Left ventricle myocardium inferior (tissue), 1 donor: Measurements from ENCODE around the gene CD151. TPM values are rescaled to one million over a fixed set of nuclear protein-coding genes. Genes with fewer than 3 reads are reported as not detected.

ENCODE experiments used
- DNase-seq: peaks from one replicate; pipeline ENCODE4 v3.0.0-alpha.2; 2020
- H3K27ac ChIP-seq: fragments of 200-600 bp; replicated peaks from 2 replicates; pipeline ENCODE4 v1.8.0; 2021
- H3K27me3 ChIP-seq: fragments of 200-600 bp; 2 replicates; pipeline ENCODE4 v1.8.0; 2021; ENCODE audit warnings: low read depth
- H3K36me3 ChIP-seq: fragments of 200-600 bp; 2 replicates; pipeline ENCODE4 v1.8.0; 2021
- H3K4me1 ChIP-seq: fragments of 200-600 bp; 2 replicates; pipeline ENCODE4 v1.8.0; 2021
- H3K4me3 ChIP-seq: fragments of 200-600 bp; 2 replicates; pipeline ENCODE4 v1.8.0; 2021; ENCODE audit warnings: mild to moderate bottlenecking, moderate library complexity
- H3K9me3 ChIP-seq: fragments of 200-600 bp; replicated peaks from 2 replicates; pipeline ENCODE4 v1.8.0; 2021
- intact Hi-C: fragments of 100-400 bp; cut with micrococcal nuclease; formaldehyde crosslinking; loops from one replicate; pipeline ENCODE4 v1.11.0; 2022
- total RNA-seq: library from RNA; stranded (reverse); fragmentation: NEBNext Ultra II Directional; extraction: Animal tissue kit (Norgen Biotek cat#: 25700); gene quantifications from one replicate; pipeline ENCODE4 v1.2.1, GENCODE V29; 2021
- TF ChIP-seq, protein P1 (sequence below): fragments of 200-600 bp; IDR thresholded peaks from 2 replicates; pipeline ENCODE4 v1.8.0; 2021; ENCODE audit warnings: antibody characterized with exemption, mild to moderate bottlenecking, borderline replicate concordance
- donor health status: DM: no; HTN: yes; CAD: no; lungs with severe emphysema.

The CD151 gene
- total RNA-seq, 1 donor from 2014 or later, result 408 TPM

DNA sequence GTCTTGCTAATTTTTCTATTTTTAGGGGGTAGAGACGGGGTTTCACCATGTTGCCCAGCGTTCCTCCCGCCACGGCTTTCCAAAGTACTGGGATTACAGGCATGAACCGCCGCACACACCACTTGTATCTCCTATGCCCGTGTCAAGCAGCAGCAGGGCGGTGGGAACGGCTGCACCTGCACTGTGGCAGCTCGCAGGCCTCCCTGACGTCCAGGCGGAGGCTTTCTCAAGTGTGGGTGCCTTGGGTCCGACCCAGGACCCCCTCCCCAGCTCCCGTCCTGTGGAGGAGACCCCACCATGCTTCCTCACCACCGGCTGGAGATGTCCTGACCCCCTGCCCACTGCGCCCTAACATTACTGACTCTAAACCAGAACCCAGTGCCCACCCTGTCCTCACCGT is 35.6 kb downstream of the CD151 start:
- H3K4me3 ChIP-seq, result no peak overlapping the region
- no peaks in the 10 kb centered on the region for H3K9me3 ChIP-seq
- DNase-seq, result no peak
- no peaks in the 10 kb centered on the region for H3K27me3 ChIP-seq
- H3K36me3 ChIP-seq, result peaks cover 36% of the 10 kb centered on the region
- H3K4me1 ChIP-seq, result no peaks in the 10 kb centered on the region
- TF ChIP-seq, protein P1, sequence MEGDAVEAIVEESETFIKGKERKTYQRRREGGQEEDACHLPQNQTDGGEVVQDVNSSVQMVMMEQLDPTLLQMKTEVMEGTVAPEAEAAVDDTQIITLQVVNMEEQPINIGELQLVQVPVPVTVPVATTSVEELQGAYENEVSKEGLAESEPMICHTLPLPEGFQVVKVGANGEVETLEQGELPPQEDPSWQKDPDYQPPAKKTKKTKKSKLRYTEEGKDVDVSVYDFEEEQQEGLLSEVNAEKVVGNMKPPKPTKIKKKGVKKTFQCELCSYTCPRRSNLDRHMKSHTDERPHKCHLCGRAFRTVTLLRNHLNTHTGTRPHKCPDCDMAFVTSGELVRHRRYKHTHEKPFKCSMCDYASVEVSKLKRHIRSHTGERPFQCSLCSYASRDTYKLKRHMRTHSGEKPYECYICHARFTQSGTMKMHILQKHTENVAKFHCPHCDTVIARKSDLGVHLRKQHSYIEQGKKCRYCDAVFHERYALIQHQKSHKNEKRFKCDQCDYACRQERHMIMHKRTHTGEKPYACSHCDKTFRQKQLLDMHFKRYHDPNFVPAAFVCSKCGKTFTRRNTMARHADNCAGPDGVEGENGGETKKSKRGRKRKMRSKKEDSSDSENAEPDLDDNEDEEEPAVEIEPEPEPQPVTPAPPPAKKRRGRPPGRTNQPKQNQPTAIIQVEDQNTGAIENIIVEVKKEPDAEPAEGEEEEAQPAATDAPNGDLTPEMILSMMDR, result no peak
- H3K27ac ChIP-seq, result no peak overlapping the region
- intact Hi-C loops, result no loop called here

DNA sequence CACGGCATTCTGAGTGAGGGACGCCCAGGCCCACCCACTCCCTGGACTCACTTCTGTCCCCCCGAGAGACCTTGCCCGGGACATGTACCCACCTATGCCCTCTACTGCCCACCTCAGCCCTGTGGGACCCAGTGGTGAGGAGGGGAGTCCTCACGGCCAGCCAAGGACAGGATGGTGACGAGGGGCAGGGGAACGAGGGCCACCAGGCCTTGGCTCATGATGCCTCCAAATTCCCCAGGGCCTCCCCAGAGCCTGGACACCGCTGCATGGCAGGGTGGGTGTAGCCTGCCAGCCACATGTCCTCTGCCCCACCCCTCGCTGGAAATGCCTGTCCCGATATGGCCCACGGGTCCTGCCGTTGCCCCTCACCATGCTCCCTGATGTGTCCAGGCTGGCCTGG is 36.0 kb downstream of the CD151 start:
- intact Hi-C loops, result no loop called here
- no peak for DNase-seq
- H3K27ac ChIP-seq, result no peak overlapping the region
- no peak overlapping the region for H3K4me3 ChIP-seq
- H3K9me3 ChIP-seq, result no peaks in the 10 kb centered on the region
- no peaks in the 10 kb centered on the region for H3K27me3 ChIP-seq
- H3K36me3 ChIP-seq, result peaks cover 33% of the 10 kb centered on the region
- no peaks in the 10 kb centered on the region for H3K4me1 ChIP-seq
- TF ChIP-seq, protein P1, result no peak

DNA sequence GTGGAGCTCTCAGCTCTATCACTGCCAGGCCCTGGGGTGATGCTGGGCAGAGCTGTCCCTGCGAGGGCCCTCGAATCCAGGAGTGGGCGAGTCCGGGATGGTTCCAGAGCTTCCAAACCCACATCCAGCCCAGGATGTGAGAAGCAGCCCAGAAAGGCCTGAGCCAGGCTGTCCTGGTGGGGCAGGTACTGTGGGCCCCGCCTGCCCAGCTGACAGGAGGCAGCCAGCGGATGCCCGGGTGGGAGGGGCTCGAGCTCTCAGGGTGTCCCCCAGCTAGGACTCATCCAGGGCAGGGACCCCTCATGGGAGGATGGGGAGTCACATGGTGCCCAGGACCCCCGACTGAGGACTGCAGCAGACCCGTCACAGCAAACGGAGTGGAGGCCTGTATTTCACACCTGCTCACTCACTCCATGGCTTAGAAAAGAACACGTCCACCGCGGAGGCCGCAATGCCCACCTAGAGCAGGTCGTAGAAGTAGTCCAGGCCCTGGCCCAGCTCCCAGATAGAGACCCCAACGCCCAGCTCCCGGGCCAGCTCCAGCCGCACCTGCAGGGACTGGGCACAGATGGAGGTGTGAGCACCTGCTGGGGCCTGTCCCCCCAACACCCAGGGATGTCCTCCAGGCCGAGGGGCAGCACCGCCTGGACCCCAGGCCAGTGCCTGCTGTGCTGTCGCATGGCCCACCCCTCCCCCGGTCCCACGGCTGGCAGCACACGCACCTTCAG is 36.8 kb downstream of the CD151 start:
- Histone ChIP-seq H3K4me1 (no peaks in the 10 kb centered on the region), H3K27me3 (no peaks in the 10 kb centered on the region), H3K36me3 (peaks cover 26% of the 10 kb centered on the region), H3K4me3 (no peak overlapping the region), H3K9me3 (no peaks in the 10 kb centered on the region), H3K27ac (no peak overlapping the region)
- TF ChIP-seq, protein P1, result no peak
- DNase-seq, result no peak
- intact Hi-C loops, result no loop called here

DNA sequence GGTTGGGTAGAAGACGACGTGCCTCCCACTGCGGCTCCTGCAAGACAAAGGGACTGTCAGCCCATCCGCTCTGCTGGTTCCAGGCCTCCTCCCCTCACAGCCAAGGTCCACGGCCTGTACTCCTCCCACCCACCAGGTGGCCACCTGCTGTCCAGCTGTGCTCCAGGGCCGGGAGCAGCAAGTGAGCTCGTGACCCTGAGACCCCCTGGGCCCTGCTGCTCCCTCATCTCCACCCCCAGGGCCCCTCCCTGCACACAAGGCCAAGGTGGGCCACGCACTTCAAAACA is 37.3 kb downstream of the CD151 start:
- Histone ChIP-seq H3K9me3 (no peaks in the 10 kb centered on the region), H3K4me1 (no peaks in the 10 kb centered on the region), H3K36me3 (peaks cover 21% of the 10 kb centered on the region), H3K27me3 (no peaks in the 10 kb centered on the region), H3K4me3 (no peak overlapping the region), H3K27ac (no peak overlapping the region)
- intact Hi-C loops, result no loop called here
- TF ChIP-seq, protein P1, result peak; percentile 11
- DNase-seq, result no peak

DNA sequence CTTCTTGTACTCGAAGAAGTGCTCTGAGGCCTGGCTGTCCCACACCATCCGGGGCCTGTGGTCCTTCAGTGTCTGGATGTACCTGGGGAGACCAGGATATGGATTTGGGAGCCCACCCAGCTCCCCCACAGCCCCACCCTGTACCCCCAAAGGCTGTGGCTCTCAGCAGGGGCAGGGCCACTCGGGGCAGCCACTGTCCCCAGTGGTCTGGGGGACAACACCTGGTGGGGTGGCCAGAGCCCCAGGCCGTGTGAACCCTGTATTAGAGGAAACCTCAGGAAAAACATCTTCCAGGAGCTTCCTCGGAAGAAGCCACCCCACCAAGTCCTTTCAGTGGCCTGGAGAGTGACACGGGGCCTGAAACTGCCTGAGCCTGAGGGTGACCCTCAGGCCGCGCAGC is 37.7 kb downstream of the CD151 start:
- H3K4me1 ChIP-seq, result no peaks in the 10 kb centered on the region
- no peak overlapping the region for H3K27ac ChIP-seq
- H3K27me3 ChIP-seq, result no peaks in the 10 kb centered on the region
- DNase-seq, result no peak
- no peaks in the 10 kb centered on the region for H3K9me3 ChIP-seq
- H3K4me3 ChIP-seq, result no peak overlapping the region
- TF ChIP-seq, protein P1, result no peak
- intact Hi-C loops, result no loop called here
- peaks cover 18% of the 10 kb centered on the region for H3K36me3 ChIP-seq

DNA sequence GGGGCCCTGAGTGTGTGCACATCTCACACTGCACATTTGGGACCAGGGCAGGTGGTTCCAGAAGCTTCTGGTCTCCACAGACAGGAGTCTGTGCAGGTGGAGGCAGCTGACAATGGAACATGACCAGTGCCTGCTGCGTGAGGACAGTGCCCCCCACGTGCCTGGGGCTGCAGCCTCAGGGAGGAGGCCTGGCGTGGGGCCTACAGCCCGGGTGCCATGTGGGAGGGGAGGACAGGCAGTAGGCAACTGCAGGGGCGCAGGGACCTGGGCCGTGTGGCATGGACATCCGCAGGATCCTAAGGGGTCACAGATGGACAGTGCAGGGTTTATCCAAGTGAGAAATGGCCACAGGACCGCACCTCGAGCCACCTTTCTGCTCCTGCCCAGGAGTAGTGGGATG is 38.7 kb downstream of the CD151 start:
- no peaks in the 10 kb centered on the region for H3K27me3 ChIP-seq
- peaks cover 5% of the 10 kb centered on the region for H3K4me1 ChIP-seq
- no peak overlapping the region for H3K4me3 ChIP-seq
- intact Hi-C loops, result no loop called here
- DNase-seq, result no peak
- no peaks in the 10 kb centered on the region for H3K9me3 ChIP-seq
- TF ChIP-seq, protein P1, result no peak
- H3K36me3 ChIP-seq, result peaks cover 8% of the 10 kb centered on the region
- no peak overlapping the region for H3K27ac ChIP-seq
